NT2/D1 (cell line): Measurements from ENCODE around the gene INKA2.

Experiments used
- DNase-seq: peaks from one replicate; pipeline ENCODE4 v3.0.0-alpha.2; 2011; ENCODE audit warnings: low read depth, low spot score
- H3K27me3 ChIP-seq: 2 replicates; pipeline ENCODE4 v1.6.0; 2011; ENCODE audit warnings: mild to moderate bottlenecking; ENCODE audit not compliant: insufficient read length, insufficient read depth
- H3K36me3 ChIP-seq: 2 replicates; pipeline ENCODE4 v1.6.1; 2011; ENCODE audit warnings: mild to moderate bottlenecking, low read length, mixed read lengths; ENCODE audit not compliant: insufficient read depth, insufficient read length
- H3K4me1 ChIP-seq: 2 replicates; pipeline ENCODE4 v1.5.1; 2011; ENCODE audit not compliant: insufficient read depth, insufficient read length
- H3K4me3 ChIP-seq: 2 replicates; pipeline ENCODE4 v1.5.1; 2011; ENCODE audit warnings: low read depth; ENCODE audit not compliant: insufficient read length
- H3K9ac ChIP-seq: 2 replicates; pipeline ENCODE4 v1.6.0; 2011; ENCODE audit warnings: low read depth; ENCODE audit not compliant: insufficient read length
- H3K9me3 ChIP-seq: 2 replicates; pipeline ENCODE4 v1.5.1; 2011; ENCODE audit warnings: mild to moderate bottlenecking, low read length; ENCODE audit not compliant: insufficient read depth
- SUZ12 ChIP-seq: IDR thresholded peaks from 2 replicates; pipeline ENCODE4 v1.6.1; 2011; ENCODE audit not compliant: insufficient read length, insufficient read depth; ENCODE audit errors: extremely low read depth
- YY1 ChIP-seq: IDR thresholded peaks from 2 replicates; pipeline ENCODE4 v1.6.1; 2011; ENCODE audit not compliant: insufficient read length, insufficient read depth
- ZNF274 ChIP-seq: IDR thresholded peaks from 2 replicates; pipeline ENCODE4 v1.6.1; 2011; ENCODE audit warnings: mild to moderate bottlenecking, low read depth, low read length

INKA2 gene

DNA sequence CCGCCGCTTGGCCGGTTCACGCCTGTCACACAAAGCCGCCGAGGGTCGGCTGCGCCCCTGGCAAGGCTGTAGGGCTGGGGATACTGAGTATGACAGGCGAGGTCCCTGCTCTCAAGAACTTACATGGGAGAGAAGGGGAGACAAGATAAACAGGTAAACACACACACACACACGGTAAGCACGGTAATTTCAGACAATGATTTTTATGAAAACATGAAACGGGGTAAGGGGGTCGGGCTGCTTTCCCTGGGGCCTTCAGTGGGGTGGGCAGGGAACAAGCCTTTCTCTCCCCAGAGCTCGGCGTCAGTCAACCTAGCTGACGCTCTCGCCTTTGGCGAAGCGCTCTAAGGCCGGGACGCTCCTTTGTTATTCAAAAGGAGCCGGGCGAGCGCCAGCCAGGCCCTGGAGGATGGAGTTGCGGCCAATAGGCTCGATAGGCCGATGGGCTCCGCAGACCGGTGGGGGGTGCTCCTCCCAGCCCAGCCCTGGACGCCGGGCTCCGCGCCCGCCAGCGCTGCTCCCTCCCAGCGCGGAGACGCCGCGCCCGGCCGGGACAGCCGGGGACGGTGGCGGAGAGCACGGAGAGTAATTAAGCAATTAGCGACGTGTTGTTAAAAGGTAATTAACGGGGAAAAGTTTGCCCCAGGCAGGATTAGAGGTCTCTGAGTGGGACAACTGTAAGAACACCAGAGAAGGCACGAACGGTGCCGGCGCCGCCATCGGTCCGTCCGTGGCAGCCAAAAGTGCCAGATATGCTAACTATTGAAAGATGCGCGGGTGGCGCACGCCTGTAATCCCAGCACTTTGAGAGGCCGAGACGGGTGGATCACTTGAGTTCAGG is 950 bp upstream of the INKA2 start:
- peaks cover 21% of the 10 kb centered on the region for H3K4me1 ChIP-seq

DNA sequence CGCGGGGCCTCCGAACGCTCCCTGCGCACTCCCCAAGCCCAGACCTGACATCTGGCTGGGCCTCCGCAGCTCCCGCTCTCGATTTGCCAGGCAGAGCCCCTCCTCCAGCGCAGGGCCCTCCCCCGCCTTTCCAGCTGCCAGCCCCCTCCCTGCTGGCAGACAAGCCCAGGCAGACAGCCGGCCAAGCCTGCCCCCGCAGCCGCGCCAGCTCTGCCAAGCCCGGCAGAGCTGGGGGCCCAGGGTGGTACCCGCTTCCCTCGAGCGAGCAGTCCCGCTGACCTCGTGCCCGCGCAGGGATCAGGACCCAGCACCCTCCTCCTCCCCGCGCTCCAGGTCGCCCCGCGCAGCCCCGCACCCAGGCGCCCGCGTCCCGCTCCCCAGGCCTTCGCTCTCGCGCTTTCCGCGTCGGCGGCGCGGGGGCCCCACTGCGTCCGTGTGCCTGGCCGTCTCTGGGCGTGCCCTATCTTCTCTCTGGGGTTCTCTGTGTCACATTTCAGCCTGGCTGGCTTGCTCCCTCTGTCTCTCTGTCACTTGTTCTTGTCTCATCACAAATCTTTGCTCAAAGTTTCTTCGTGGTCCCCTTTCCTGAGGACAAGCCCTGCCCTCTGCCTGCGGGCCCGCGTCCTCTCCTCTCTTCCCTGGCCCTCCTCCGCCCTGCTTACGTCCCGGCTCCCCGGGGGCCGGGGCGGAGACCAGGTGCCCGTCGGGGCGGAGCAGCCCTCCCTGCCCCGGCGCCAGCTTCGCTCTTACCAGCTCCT is 580 bp downstream of the INKA2 start:
- H3K4me3 ChIP-seq, result peak overlapping the region; percentile 64
- H3K9me3 ChIP-seq, result no peaks in the 10 kb centered on the region
- H3K36me3 ChIP-seq, result peaks cover 5% of the 10 kb centered on the region
- peaks cover 38% of the 10 kb centered on the region for H3K27me3 ChIP-seq
- peak overlapping the region; percentile 83 for H3K9ac ChIP-seq
- no peak for DNase-seq
- TF ChIP-seq ZNF274 (no peak), SUZ12 (no peak), YY1 (no peak)
- H3K4me1 ChIP-seq, result peaks cover 25% of the 10 kb centered on the region

More for the DNA sequence above, 950 bp upstream of the INKA2 start:
- H3K9ac ChIP-seq, result peak overlapping the region; percentile 80
- no peaks in the 10 kb centered on the region for H3K36me3 ChIP-seq
- peak; percentile 86 for DNase-seq
- TF ChIP-seq YY1, result no peak
- TF ChIP-seq ZNF274, result no peak
- no peak for TF ChIP-seq SUZ12
- peaks cover 38% of the 10 kb centered on the region for H3K27me3 ChIP-seq
- no peaks in the 10 kb centered on the region for H3K9me3 ChIP-seq
- peak overlapping the region; percentile 64 for H3K4me3 ChIP-seq

DNA sequence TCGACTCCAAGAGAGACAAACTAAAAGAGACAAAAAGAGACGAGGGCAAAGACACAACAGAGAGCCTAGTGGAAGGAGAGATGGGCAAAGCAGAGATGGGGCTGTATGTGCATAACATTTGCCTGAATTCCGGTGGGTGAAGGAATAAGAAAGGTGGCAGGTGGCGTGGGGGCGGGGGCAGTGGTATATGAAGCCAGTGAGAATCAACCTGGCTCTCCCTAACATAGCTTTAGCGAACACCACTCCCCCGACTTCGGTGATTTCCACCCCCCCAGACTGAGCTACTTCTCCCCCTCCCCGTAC is 1.1 kb downstream of the INKA2 start:
- no peak for DNase-seq
- Histone ChIP-seq H3K36me3 (peaks cover 5% of the 10 kb centered on the region), H3K4me3 (peak overlapping the region; percentile 64), H3K4me1 (peaks cover 25% of the 10 kb centered on the region), H3K9ac (peak overlapping the region; percentile 83), H3K27me3 (peaks cover 33% of the 10 kb centered on the region), H3K9me3 (no peaks in the 10 kb centered on the region)
- TF ChIP-seq YY1 (no peak), SUZ12 (no peak), ZNF274 (no peak)

DNA sequence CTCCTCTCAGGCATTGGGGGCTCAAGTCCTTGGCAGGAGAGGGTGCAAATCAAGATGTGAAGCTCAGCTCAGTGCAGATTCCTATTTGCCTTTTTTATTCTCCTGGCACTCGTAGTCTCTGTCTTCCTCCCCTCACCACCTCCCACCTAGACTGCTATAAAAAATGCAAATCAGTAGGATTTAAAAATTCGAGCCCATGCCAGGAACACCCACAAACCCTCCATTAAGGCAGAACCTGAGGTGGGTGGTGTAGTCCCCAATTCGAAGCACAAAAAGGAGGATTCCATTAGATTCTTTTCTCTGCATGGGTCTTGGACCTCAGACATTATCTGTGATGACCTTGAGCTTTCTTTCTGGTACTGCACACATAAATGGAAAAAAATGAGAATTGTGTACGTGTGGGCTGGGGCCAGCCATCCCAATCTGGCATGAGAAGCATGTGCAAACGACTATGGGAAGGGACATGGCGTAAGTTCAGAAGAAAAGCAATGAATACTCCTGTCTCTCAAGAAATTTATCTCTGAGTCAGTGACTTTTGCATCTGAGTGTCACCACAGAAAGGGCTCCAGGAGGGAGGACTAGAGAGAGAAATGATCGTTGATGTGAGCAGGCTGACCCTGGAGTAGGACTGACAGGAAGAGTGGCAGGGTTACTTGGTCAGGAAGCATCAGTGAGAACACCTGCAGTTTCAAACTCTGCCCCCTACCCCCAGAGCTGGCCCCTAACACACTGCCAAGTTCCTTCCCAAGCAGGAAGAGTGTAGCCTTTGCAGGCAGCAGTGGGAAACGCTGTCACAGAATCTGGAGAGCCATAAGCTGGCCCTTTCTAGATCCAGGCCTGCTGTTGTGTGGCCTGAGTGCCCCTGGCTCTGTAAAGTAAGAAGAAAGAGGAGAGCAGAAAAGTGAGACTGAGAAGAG is 1.7 kb downstream of the INKA2 start:
- TF ChIP-seq ZNF274 (no peak), SUZ12 (no peak), YY1 (no peak)
- DNase-seq, result no peak
- Histone ChIP-seq H3K9me3 (no peaks in the 10 kb centered on the region), H3K4me3 (peak overlapping the region; percentile 64), H3K4me1 (peaks cover 25% of the 10 kb centered on the region), H3K9ac (peak overlapping the region; percentile 83), H3K27me3 (peaks cover 28% of the 10 kb centered on the region), H3K36me3 (peaks cover 5% of the 10 kb centered on the region)

DNA sequence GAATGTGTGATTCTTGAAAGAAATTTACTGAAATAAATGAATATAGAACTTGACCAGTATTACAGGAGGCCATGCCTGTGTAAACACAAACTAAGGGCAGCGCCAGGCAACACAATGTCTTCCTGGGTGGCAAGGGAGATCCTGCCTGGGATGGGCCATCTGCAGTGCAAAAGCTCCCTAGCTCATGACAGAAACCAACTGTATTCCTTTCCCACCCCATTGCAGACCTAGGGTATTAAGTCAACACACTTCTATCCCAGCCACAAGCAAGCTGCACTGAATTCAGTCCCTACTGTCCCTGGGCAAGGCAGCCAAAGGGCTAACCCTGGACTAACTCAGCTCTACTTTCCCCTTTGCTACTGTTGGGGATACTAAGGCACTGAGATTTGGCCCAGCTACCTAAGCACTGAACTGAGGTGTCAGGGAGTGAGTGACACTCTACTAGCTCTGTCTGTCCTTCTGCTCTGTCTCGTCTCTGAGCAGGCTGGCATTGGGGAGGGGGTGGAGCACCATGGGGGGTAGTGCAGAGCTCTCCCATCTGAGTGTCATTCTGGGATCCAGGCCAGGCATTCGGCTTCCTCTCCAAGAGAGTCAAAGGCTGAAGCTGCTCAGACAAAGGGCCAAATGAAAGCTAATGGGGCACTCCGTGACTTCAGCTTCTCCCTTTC is 2.5 kb downstream of the INKA2 start:
- Histone ChIP-seq H3K27me3 (peaks cover 23% of the 10 kb centered on the region), H3K9me3 (no peaks in the 10 kb centered on the region), H3K9ac (no peak overlapping the region), H3K36me3 (peaks cover 6% of the 10 kb centered on the region), H3K4me1 (peaks cover 25% of the 10 kb centered on the region), H3K4me3 (no peak overlapping the region)
- TF ChIP-seq ZNF274 (no peak), SUZ12 (no peak), YY1 (no peak)
- no peak for DNase-seq

DNA sequence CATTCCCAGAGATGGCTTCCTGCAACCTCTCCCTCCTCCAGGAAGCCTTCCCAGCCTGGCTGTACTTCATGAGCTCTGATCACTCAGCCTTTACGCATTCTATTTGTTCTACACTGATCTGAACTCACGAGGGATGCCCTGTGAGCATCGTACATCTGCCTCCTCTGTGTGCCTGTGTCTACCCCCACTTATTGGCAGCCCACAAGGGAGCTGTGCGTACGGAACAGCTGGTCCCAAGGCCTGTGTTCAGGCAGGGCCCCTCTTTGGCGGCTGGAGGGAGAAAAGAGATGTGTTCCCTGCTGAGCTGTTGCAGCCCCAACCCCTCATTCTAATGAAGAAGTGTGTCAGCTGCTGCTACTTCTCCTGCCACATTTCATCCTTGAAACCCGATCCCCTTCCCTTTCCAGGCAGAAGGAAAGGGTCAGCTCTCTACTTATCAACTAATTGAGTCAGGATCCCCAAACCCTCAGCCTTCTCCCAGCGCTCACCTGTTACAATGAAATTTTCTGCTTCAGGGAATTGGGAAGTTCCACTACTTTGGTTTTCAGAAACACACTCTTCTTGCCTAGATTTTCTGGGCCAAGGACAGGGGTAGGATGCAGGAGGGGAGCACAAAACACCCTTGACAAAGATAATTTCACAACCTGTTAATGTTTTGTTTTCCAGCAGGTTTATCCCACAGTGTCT is 3.2 kb downstream of the INKA2 start:
- Histone ChIP-seq H3K9me3 (no peaks in the 10 kb centered on the region), H3K4me3 (no peak overlapping the region), H3K27me3 (peaks cover 17% of the 10 kb centered on the region), H3K9ac (peak overlapping the region; percentile 37), H3K4me1 (peaks cover 25% of the 10 kb centered on the region), H3K36me3 (peaks cover 9% of the 10 kb centered on the region)
- TF ChIP-seq ZNF274 (no peak), SUZ12 (no peak), YY1 (no peak)
- DNase-seq, result no peak
